ENCODE results near the gene MZF1. TPM values are rescaled to one million over a fixed set of nuclear protein-coding genes. Genes with fewer than 3 reads are reported as not detected.
"Not testable (repeated sequence)": the region's sequence is repeated elsewhere in the genome, so short reads cannot be mapped to it uniquely, and the experiment has no call there.

MZF1 gene
- total RNA-seq, 2 experiments from 2014 or later, result 20.0 to 20.6 TPM

DNA sequence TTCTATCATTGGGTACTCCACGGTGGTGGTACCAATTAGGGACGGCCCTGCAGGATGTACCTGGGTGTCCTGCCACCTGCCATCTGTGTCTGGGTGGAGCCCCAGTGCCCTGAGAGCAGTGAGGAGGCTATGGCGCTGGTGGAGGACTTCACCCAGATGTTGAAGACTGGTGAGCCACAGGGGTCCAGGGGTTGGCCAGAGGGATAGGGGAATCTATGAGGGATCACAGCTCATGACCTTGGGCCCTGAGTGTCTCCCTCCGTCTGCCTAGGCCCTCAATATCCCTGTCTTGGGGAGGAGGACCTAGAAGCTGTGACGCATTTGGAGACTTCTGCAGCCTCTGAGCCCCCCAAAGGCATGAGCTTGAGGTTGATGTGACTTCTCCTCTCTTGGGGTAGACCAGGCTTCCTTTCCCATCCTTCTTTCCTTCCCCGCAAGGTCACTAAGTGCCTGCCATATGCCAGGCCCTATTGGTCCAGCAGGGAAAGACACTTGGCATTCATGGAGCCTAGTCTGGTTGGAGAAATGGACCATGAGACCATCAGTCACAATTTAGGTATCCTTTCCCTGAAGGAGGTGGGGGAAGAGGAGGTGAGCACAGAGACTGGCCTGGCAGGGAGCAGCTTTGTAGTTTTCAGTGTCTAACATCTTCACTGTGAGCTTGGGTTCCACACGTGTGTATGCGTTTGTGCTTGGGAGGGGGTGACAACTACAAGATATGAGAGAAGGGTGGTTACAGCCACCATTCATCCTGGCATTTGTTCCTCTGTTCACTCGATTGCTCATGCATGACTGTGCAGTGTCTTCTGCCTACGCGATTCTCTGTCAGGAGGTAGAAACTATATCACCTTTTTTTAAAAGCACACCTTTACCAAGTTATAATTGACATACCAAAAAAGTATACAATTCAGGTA, 5.1 kb upstream of the MZF1 start:
- H3K27ac Mint-ChIP-seq, result no peak overlapping the region
- no peaks in the 10 kb centered on the region for H3K27me3 Mint-ChIP-seq (ENCODE audit: low read depth)
- peaks cover 37% of the 10 kb centered on the region for H3K4me1 Mint-ChIP-seq (ENCODE audit: low read depth)
- no peaks in the 10 kb centered on the region for H3K9me3 Mint-ChIP-seq (ENCODE audit: insufficient read depth)
- no peak overlapping the region for H3K4me3 Mint-ChIP-seq
- ATAC-seq (no peak), DNase-seq (peak; percentile 19)
- ChIA-PET CTCF (interaction anchor here (1.4 to 4.8 kb wide), 4 partner anchors 12 to 360 kb away, joined by 5 to 94 read pairs (median 26); partner anchors contain the start of gene ZBTB45), POLR2A (interaction anchor here (1.4 kb wide), 1 partner anchor 24 kb away, joined by 3 read pairs; the partner anchor contains the start of gene CHMP2A)
- H3K36me3 Mint-ChIP-seq (ENCODE audit: low read depth), result peaks cover 13% of the 10 kb centered on the region

DNA sequence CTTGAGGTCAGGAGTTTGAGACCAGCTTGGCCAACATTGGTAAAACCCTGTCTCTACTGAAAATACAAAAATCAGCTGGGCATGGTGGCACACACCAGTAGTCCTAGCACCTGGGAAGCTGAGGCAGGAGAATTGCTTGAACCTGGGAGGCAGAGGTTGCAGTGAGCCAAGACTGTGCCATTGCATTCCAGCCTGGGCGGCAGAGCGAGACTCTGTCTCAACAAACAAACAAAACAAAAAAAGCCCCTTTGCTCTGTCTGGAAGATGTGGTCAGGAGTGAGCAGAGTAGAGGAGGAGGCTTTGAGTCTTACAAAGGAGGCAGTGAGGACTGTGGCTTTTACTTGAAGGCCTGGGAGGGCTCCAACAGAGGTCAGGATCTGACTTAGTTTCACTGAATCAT, 4.4 kb upstream of the MZF1 start:
- H3K36me3 Mint-ChIP-seq (ENCODE audit: low read depth); H3K9me3 Mint-ChIP-seq (ENCODE audit: insufficient read depth); H3K27me3 Mint-ChIP-seq (ENCODE audit: low read depth); ATAC-seq; H3K4me3 Mint-ChIP-seq; H3K27ac Mint-ChIP-seq: not testable (repeated sequence)
- peaks cover 37% of the 10 kb centered on the region for H3K4me1 Mint-ChIP-seq (ENCODE audit: low read depth)
- peak; percentile 18 for DNase-seq
- ChIA-PET CTCF (interaction anchor here (3.1 to 4.8 kb wide), 2 partner anchors 58 kb away, joined by 34 to 94 read pairs; partner anchors contain the start of gene ZBTB45), POLR2A (interaction anchor here (1.4 kb wide), 1 partner anchor 23 kb away, joined by 3 read pairs; the partner anchor contains the start of gene CHMP2A)

DNA sequence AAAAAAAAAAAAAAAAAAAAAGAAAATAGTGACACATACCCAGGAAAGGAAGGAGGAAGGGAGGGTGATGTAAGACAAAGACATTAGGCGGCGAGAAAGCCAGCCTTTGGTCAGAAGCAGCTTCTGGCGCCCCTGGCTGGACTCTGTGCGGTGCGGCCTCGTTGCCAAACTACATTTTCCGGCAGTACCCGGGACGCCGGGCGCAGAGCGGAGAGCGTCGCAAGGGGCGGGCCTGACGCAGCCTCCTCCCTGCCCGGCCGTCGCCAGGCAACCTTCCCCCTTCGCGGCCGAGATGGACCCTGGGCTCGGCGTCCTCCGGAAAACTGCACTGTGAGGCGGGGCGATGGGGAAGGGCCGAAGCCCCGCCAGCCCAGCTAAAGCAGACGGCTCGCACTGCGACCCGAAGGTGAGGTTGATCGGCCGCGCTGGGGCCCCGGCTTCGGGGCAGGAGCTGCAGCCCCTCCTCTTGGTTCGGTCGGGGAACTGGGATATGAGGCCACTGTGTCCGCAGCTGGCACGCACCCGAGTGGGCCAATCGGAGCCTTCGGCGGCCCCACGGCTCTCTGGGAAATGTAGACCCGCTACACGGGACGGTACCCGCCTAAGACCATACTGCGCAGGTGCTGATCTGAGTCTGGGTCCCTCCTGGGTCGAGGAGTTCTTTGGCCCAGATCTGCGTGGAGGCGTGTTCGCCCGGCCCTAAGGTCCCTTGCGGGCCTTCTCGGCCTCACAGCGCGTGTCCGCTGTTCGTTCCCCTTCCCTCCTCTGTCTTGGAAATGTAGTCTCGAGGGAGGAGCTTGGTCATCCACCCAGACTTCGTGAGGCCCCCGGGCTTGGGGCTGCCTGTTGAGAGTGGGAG, 2.3 kb upstream of the MZF1 start:
- Mint-ChIP-seq H3K9me3 (ENCODE audit: insufficient read depth) (no peaks in the 10 kb centered on the region), H3K4me1 (ENCODE audit: low read depth) (peaks cover 40% of the 10 kb centered on the region)

DNA sequence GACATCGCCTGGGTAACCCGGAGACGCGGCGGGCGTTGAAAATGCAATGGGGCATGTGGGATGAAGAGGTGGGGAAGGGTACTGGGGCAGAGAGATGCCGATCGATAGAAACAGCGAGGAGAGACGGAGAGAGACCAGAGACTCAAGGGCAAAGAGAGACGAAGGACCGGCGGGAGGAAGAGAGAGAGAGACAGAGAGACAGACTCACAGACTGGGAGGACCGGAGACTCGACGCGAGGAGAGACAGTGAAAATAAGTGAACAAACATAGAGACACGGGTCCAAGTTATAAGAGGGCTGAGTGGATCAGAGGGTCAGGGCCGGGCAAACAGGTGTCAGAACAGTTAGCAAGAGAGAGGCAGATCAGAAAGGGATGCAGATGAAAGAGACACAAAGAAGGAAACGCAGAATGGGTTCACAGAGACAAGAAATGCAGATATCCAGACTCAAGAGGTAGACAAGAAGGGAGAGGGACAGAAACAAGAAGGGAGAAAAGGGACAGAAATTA, 576 bp upstream of the MZF1 start:
- peak overlapping the region; percentile 86 for H3K4me3 Mint-ChIP-seq
- H3K9me3 Mint-ChIP-seq (ENCODE audit: insufficient read depth), result no peaks in the 10 kb centered on the region
- ATAC-seq, result no peak
- DNase-seq, result no peak
- H3K27me3 Mint-ChIP-seq (ENCODE audit: low read depth), result no peaks in the 10 kb centered on the region
- peaks cover 39% of the 10 kb centered on the region for H3K4me1 Mint-ChIP-seq (ENCODE audit: low read depth)
- ChIA-PET POLR2A (no interaction called here), CTCF (no interaction called here)
- H3K36me3 Mint-ChIP-seq (ENCODE audit: low read depth), result peaks cover 23% of the 10 kb centered on the region
- H3K27ac Mint-ChIP-seq, result peak overlapping the region; percentile 99

More for the DNA sequence above, 2.3 kb upstream of the MZF1 start:
- Mint-ChIP-seq H3K4me3 (peak overlapping the region; percentile 86), H3K27ac (peak overlapping the region; percentile 90), H3K36me3 (ENCODE audit: low read depth) (peaks cover 13% of the 10 kb centered on the region), H3K27me3 (ENCODE audit: low read depth) (no peaks in the 10 kb centered on the region)
- DNase-seq (peak; percentile 89), ATAC-seq (peak; percentile 38)
- CTCF ChIA-PET, result interaction anchor here (1.0 to 3.1 kb wide), 5 partner anchors 13 to 62 kb away, joined by 3 to 34 read pairs (median 5); partner anchors contain the start of genes TRIM28 and ZBTB45
- POLR2A ChIA-PET, result interaction anchor here (0.6 to 1.9 kb wide), 6 partner anchors 13 to 74 kb away, joined by 3 to 18 read pairs (median 8); partner anchors contain the start of genes CHMP2A, TRIM28 and ZBTB45

DNA sequence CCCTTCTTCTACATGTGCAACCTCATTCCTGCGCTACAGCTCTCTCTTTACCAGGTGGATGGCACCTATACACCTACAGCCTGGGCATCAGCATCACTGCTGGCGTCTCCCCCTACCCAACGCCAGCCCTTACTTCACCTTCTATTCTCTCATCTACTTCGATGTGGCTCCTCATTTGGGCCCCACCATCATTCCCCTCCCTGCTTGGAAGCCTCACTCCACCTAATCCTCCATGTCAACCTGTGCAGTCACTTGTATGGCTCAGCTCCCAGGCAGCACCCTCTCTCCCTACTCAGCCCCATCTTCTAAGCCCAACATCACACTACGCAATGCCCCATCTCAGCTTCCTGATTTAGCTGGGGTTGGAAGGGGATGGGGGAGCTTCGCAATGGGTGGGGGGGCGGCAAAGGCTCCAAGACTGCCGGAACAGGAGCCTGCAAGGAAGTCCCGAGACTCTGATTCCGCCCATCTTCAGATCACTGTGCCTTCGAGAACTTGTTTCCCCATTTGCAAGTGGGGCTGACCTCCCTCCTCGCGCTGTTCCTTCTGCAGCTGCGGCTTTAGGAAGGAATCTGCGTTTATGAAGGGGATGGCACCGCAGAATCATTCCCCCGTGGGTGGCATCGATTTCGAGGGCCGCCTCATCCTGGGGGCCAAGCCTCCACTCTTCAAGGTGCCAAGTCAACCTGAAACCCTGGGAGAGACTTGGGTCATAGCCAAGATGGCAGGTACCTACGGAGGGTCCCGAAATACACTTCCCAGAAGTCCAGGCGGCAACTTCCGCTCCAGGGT, 913 bp downstream of the MZF1 start:
- DNase-seq, result no peak
- no peaks in the 10 kb centered on the region for H3K9me3 Mint-ChIP-seq (ENCODE audit: insufficient read depth)

DNA sequence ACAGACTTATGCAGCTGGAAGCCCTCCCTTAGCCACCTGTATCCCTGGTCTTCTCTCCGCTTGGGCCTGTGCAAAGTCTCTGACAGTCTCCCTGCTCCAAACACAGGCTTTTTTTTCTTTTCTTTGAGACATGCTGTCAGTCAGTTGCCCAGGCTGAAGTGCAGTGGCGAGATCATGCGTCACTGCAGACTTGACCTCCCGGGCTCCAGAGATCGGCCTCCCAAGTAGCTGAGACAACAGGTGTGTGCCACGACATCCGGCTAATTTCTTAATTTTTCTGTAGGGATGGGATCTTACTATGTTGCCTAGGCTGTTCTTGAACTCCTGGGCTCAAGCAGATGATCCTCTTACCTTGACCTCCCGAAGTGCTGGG, 1.6 kb downstream of the MZF1 start:
- ATAC-seq, result no peak
- no peaks in the 10 kb centered on the region for H3K9me3 Mint-ChIP-seq (ENCODE audit: insufficient read depth)
- H3K4me3 Mint-ChIP-seq, result peak overlapping the region; percentile 86
- H3K36me3 Mint-ChIP-seq (ENCODE audit: low read depth), result peaks cover 29% of the 10 kb centered on the region
- ChIA-PET CTCF (interaction anchor here (0.7 to 2.0 kb wide), 3 partner anchors 10 to 343 kb away, joined by 3 to 8 read pairs (median 4); partner anchors contain the start of gene UBE2M), POLR2A (interaction anchor here (0.8 to 2.3 kb wide), 4 partner anchors 9 to 24 kb away, joined by 3 to 14 read pairs (median 4); no protein-coding TSS in a partner anchor)
- peak; percentile 19 for DNase-seq
- no peaks in the 10 kb centered on the region for H3K27me3 Mint-ChIP-seq (ENCODE audit: low read depth)
- H3K27ac Mint-ChIP-seq, result peak overlapping the region; percentile 99
- H3K4me1 Mint-ChIP-seq (ENCODE audit: low read depth), result peaks cover 39% of the 10 kb centered on the region

More for the DNA sequence above, 913 bp downstream of the MZF1 start:
- CTCF ChIA-PET, result interaction anchor here (0.7 to 2.0 kb wide), 3 partner anchors 9 to 344 kb away, joined by 3 to 8 read pairs (median 4); partner anchors contain the start of gene UBE2M
- H3K36me3 Mint-ChIP-seq (ENCODE audit: low read depth), result peaks cover 27% of the 10 kb centered on the region
- H3K27ac Mint-ChIP-seq, result peak overlapping the region; percentile 99
- peaks cover 39% of the 10 kb centered on the region for H3K4me1 Mint-ChIP-seq (ENCODE audit: low read depth)
- peak overlapping the region; percentile 86 for H3K4me3 Mint-ChIP-seq
- ATAC-seq, result no peak
- H3K27me3 Mint-ChIP-seq (ENCODE audit: low read depth), result no peaks in the 10 kb centered on the region
- POLR2A ChIA-PET, result interaction anchor here (0.7 to 2.3 kb wide), 4 partner anchors 10 to 25 kb away, joined by 3 to 14 read pairs (median 4); partner anchors contain the start of gene CHMP2A

DNA sequence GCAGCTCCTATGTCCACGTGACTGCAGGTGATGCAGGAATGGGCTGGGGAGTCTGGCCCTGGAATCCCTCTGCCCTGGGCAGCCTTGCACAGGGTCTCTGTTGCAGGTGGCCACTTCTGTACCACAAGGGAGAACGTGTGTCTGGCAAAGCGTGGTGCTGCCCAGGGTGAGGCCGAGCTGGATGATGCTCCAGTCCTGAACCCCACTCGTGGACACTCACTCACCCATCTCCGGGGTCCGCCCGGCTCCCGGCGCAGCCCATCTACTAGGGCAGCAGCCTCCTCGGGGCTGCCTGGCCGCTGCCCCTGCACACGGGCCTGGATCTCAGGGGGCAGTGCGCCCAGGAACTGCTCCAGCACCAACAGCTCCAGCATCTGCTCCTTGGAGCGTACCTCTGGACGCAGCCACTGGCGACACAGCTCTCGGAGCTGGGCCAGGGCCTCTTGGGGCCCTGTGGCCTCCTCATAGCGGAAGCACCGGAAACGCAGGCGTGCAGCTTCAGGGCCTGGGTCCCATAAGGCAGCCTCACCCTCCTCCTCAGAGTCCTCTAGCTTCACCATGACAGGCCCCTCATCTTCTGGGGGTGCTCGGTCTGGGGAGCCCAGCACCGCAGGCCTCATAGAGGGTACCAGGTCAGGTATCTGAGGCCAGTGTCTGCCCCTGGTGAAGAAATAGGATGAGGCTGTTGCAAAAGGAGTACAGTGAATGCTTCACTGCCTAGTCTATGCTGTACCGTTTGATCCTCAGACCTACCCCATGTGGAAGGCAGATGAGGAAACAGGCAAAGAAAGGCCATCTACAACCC, 2.2 kb downstream of the MZF1 start:
- CTCF ChIA-PET, result interaction anchor here (0.7 to 2.0 kb wide), 4 partner anchors 10 to 343 kb away, joined by 3 to 8 read pairs (median 4); partner anchors contain the start of genes UBE2M and ZBTB45
- DNase-seq, result peak; percentile 19
- peaks cover 38% of the 10 kb centered on the region for H3K4me1 Mint-ChIP-seq (ENCODE audit: low read depth)

DNA sequence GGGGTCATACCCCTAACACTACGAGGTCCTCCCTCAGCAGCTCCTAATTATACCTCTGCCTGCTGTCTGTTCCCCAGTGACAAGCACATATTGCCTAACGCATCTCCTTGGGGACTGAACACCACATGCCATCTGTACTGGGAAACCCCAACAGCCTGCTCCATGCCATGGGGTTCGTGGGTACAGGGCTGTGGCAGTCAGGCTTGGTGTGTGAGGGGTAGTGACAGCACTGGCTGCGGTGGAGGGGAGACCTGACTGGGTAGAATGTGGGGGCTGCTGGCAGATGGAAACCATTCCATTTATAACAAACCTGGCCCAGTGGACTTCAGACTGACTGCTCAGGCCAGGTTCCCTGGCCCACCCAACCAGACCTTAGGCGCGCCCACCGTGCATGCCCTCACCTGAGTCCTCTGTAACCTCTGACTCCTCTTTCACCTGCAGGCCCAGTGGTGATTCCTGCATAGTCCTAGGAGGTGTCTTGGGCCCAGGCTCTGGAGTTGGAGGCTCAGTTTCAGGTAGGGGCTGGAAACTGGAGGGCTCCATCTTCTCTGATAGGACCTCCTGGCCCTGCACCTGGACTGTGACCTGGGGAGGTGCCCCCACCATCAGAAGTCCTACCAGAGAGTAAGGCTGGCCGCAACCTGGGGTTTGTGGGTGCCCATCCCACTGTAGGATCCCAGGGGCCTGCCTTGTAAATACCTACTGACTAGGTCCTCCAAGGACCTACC, 3.0 kb downstream of the MZF1 start:
- H3K27ac Mint-ChIP-seq, result no peak overlapping the region
- H3K4me1 Mint-ChIP-seq (ENCODE audit: low read depth), result peaks cover 36% of the 10 kb centered on the region
- CTCF ChIA-PET, result interaction anchor here (1.3 kb wide), 1 partner anchor 50 kb away, joined by 3 read pairs; the partner anchor contains the start of gene ZBTB45
- DNase-seq (peak; percentile 19), ATAC-seq (no peak)
- H3K27me3 Mint-ChIP-seq (ENCODE audit: low read depth), result no peaks in the 10 kb centered on the region
- peaks cover 33% of the 10 kb centered on the region for H3K36me3 Mint-ChIP-seq (ENCODE audit: low read depth)
- no peaks in the 10 kb centered on the region for H3K9me3 Mint-ChIP-seq (ENCODE audit: insufficient read depth)
- no peak overlapping the region for H3K4me3 Mint-ChIP-seq
- POLR2A ChIA-PET, result interaction anchor here (1.4 kb wide), 1 partner anchor 9 kb away, joined by 4 read pairs; no protein-coding TSS in a partner anchor

More for the DNA sequence above, 2.2 kb downstream of the MZF1 start:
- POLR2A ChIA-PET, result interaction anchor here (0.8 to 2.3 kb wide), 5 partner anchors 8 to 23 kb away, joined by 3 to 14 read pairs (median 4); no protein-coding TSS in a partner anchor
- Mint-ChIP-seq H3K36me3 (ENCODE audit: low read depth) (peaks cover 33% of the 10 kb centered on the region), H3K9me3 (ENCODE audit: insufficient read depth) (no peaks in the 10 kb centered on the region), H3K4me3 (no peak overlapping the region), H3K27me3 (ENCODE audit: low read depth) (no peaks in the 10 kb centered on the region), H3K27ac (no peak overlapping the region)
- no peak for ATAC-seq

DNA sequence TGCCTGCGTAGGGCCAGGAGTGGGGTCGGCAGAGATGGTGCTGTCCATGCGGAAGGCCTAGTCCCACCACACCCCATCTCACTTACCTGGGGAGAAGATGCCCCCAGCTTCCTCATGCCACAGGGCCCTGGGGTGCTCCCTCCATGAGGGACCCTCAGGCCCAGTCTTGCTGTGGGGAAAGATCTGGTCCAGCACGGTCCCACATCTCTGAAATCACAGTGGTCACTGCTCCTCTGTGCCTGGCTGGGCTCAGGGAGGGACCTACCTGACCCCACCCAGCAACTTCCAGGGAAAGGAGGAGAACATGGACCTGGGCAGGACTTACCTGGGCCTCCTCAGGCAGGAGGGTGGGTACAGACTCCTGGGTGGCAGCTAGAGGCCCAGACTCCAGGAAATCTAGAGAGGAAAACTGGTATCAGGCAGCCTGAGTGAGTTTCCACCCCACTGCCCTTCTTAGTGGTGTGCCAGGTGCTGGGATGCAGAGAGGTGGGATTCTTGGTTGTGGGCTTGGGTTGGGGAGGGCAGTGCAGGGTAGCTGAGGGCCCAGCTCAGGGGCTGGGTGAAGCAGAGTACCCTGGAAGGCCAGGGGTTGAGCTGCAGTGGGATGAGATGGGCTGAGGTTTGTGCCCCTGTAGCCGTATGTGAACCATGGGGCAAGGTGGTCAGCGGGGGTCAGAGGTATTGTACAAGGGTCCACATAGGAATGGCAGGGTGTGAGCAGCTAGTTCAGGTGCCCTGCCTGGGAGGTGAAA, 3.8 kb downstream of the MZF1 start:
- Mint-ChIP-seq H3K27me3 (ENCODE audit: low read depth) (no peaks in the 10 kb centered on the region), H3K27ac (no peak overlapping the region), H3K4me3 (no peak overlapping the region), H3K9me3 (ENCODE audit: insufficient read depth) (no peaks in the 10 kb centered on the region), H3K36me3 (ENCODE audit: low read depth) (peaks cover 35% of the 10 kb centered on the region), H3K4me1 (ENCODE audit: low read depth) (peaks cover 35% of the 10 kb centered on the region)
- no peak for ATAC-seq
- ChIA-PET CTCF (interaction anchor here (1.3 to 1.4 kb wide), 2 partner anchors 50 to 55 kb away, joined by 3 read pairs; partner anchors contain the start of gene ZBTB45), POLR2A (interaction anchor here (1.4 kb wide), 1 partner anchor 8 kb away, joined by 4 read pairs; no protein-coding TSS in a partner anchor)
- peak; percentile 18 for DNase-seq
